Measurements from ENCODE around the gene SERPINA1. TPM values are rescaled to one million over a fixed set of nuclear protein-coding genes. Genes with fewer than 3 reads are reported as not detected.
A peak's percentile ranks its signal among the peaks of the same experiment; 100 is the strongest.

The SERPINA1 gene
- total and polyA plus RNA-seq, 2 of the 13 experiments (the other 11 are each of a cell fraction or from before 2014, with no cell fraction given): 3,266 to 11,015 TPM

DNA sequence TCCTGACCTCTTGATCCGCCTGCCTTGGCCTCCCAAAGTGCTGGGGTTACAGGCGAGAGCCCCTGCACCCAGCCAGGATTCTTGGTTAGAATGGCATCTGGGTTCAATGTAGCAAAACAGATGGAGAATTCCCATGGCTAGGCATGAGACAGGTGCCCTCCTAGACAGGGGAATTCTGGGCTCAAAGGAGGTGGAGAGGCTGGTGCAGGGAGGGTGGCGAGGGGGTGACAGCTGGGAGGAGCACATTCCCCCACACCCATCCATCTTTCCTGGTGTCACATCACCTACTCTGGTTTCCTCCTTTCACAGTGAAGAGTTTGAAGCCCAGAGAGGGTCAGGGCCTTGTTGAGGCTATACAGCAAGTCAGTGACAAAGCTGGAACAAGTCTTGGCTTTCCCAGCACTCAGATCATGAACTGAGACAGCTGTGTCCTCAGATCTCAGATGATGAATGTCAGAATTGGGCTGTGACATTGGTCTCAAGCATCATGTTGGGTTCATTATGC is 2.8 kb downstream of the SERPINA1 start (continued):
- TF ChIP-seq, protein P1, sequence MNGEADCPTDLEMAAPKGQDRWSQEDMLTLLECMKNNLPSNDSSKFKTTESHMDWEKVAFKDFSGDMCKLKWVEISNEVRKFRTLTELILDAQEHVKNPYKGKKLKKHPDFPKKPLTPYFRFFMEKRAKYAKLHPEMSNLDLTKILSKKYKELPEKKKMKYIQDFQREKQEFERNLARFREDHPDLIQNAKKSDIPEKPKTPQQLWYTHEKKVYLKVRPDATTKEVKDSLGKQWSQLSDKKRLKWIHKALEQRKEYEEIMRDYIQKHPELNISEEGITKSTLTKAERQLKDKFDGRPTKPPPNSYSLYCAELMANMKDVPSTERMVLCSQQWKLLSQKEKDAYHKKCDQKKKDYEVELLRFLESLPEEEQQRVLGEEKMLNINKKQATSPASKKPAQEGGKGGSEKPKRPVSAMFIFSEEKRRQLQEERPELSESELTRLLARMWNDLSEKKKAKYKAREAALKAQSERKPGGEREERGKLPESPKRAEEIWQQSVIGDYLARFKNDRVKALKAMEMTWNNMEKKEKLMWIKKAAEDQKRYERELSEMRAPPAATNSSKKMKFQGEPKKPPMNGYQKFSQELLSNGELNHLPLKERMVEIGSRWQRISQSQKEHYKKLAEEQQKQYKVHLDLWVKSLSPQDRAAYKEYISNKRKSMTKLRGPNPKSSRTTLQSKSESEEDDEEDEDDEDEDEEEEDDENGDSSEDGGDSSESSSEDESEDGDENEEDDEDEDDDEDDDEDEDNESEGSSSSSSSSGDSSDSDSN (CRISPR knock-in tag; IDR thresholded peaks at IDR 0.05): peak; percentile 23; the same call in 1 of the 2 replicates
- TF ChIP-seq, protein P2, sequence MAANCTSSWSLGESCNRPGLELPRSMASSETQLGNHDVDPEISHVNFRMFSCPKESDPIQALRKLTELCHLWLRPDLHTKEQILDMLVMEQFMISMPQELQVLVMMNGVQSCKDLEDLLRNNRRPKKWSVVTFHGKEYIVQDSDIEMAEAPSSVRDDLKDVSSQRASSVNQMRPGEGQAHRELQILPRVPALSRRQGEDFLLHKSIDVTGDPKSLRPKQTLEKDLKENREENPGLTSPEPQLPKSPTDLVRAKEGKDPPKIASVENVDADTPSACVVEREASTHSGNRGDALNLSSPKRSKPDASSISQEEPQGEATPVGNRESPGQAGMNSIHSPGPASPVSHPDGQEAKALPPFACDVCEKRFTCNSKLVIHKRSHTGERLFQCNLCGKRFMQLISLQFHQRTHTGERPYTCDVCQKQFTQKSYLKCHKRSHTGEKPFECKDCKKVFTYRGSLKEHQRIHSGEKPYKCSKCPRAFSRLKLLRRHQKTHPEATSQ (CRISPR knock-in tag; IDR thresholded peaks at IDR 0.05; ENCODE audit: borderline replicate concordance): peak; percentile 13; the same call in 1 of the 2 replicates
- TF ChIP-seq HNRNPL (IDR thresholded peaks at IDR 0.05; ENCODE audit: low read depth, low read length): peak; percentile 54; the same call in 1 of the 2 replicates
- TF ChIP-seq AKAP8 (CRISPR knock-in tag; IDR thresholded peaks at IDR 0.05): peak; percentile 73
- TF ChIP-seq, protein P3, sequence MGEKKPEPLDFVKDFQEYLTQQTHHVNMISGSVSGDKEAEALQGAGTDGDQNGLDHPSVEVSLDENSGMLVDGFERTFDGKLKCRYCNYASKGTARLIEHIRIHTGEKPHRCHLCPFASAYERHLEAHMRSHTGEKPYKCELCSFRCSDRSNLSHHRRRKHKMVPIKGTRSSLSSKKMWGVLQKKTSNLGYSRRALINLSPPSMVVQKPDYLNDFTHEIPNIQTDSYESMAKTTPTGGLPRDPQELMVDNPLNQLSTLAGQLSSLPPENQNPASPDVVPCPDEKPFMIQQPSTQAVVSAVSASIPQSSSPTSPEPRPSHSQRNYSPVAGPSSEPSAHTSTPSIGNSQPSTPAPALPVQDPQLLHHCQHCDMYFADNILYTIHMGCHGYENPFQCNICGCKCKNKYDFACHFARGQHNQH (CRISPR knock-in tag; IDR thresholded peaks at IDR 0.05): 0 out of 2 replicates have a peak, but pooled peaks have one; percentile 16
- TF ChIP-seq HNRNPLL (IDR thresholded peaks at IDR 0.05; ENCODE audit: low read depth, low read length, poor library complexity, severe bottlenecking): no peak
- TF ChIP-seq TBP (CRISPR knock-in tag; IDR thresholded peaks at IDR 0.05): no peak
- no peak for TF ChIP-seq ZNF230 (CRISPR knock-in tag; IDR thresholded peaks at IDR 0.05)
- 0 out of 2 replicates have a peak, but pooled peaks have one; percentile 15 for TF ChIP-seq ZSCAN29 (CRISPR knock-in tag; conservative IDR thresholded peaks at IDR 0.05)
- TF ChIP-seq REPIN1 (CRISPR knock-in tag; IDR thresholded peaks at IDR 0.05; ENCODE audit: borderline replicate concordance, low read depth): 0 out of 2 replicates have a peak, but pooled peaks have one; percentile 40
- peak; percentile 44; the same call in 1 of the 2 replicates for TF ChIP-seq NFIC (IDR thresholded peaks at IDR 0.05; ENCODE audit: low read length)
